HepG2 (cell line): ENCODE results near the gene NME4. TPM values are rescaled to one million over a fixed set of nuclear protein-coding genes. Genes with fewer than 3 reads are reported as not detected.

ENCODE experiments used
- CBFB ChIP-seq: sonication (generic); formaldehyde crosslinking; IDR thresholded peaks from 2 replicates; pipeline ENCODE4 v1.4.0; 2020; ENCODE audit warnings: missing genetic modification reagents
- DR1 ChIP-seq: sonication (generic); formaldehyde crosslinking; IDR thresholded peaks from 2 replicates; pipeline ENCODE4 v1.8.0; 2021; ENCODE audit warnings: mild to moderate bottlenecking, missing genetic modification reagents, inconsistent platforms
- ETV5 ChIP-seq: IDR thresholded peaks from 2 replicates; pipeline ENCODE4 v1.6.1; 2018; ENCODE audit warnings: missing biosample characterization, missing genetic modification reagents, inconsistent platforms, borderline replicate concordance
- HNRNPK ChIP-seq: fragments of 200-400 bp; formaldehyde crosslinking; IDR thresholded peaks from 2 replicates; pipeline ENCODE4 v1.6.1; 2018; ENCODE audit warnings: low read length, low read depth, moderate library complexity, mild to moderate bottlenecking; ENCODE audit not compliant: poor library complexity, severe bottlenecking
- HNRNPLL ChIP-seq: fragments of 200-400 bp; formaldehyde crosslinking; IDR thresholded peaks from 2 replicates; pipeline ENCODE4 v1.6.1; 2017; ENCODE audit warnings: mild to moderate bottlenecking, low read depth, low read length; ENCODE audit not compliant: poor library complexity, severe bottlenecking
- KLF13 ChIP-seq: sonication (generic); formaldehyde crosslinking; IDR thresholded peaks from 2 replicates; pipeline ENCODE4 v1.4.0; 2020; ENCODE audit warnings: mild to moderate bottlenecking, missing genetic modification reagents
- MED8 ChIP-seq: sonication (generic); formaldehyde crosslinking; IDR thresholded peaks from 2 replicates; pipeline ENCODE4 v1.8.1; 2023; ENCODE audit warnings: mild to moderate bottlenecking, missing genetic modification reagents; ENCODE audit not compliant: insufficient replicate concordance
- PLSCR1 ChIP-seq: sonication (generic); formaldehyde crosslinking; IDR thresholded peaks from 2 replicates; pipeline ENCODE4 v1.5.0; 2020; ENCODE audit warnings: missing genetic modification reagents, mild to moderate bottlenecking, borderline replicate concordance
- RBFOX2 ChIP-seq: fragments of 200-400 bp; formaldehyde crosslinking; IDR thresholded peaks from 2 replicates; pipeline ENCODE4 v1.6.1; 2017; ENCODE audit warnings: low read depth, mild to moderate bottlenecking, low read length
- TBX2 ChIP-seq: sonication (generic); formaldehyde crosslinking; IDR thresholded peaks from 2 replicates; pipeline ENCODE4 v1.5.0; 2020; ENCODE audit warnings: missing genetic modification reagents, mild to moderate bottlenecking, borderline replicate concordance
- YY1 ChIP-seq: IDR thresholded peaks from 2 replicates; pipeline ENCODE4 v1.6.1; 2011; ENCODE audit warnings: low read length, low read depth, moderate library complexity, mild to moderate bottlenecking; ENCODE audit not compliant: insufficient read depth, insufficient replicate concordance
- ZBTB7A ChIP-seq: sonication (generic); formaldehyde crosslinking; IDR thresholded peaks from 2 replicates; pipeline ENCODE4 v1.8.0; 2022; ENCODE audit warnings: mild to moderate bottlenecking, missing genetic modification reagents
- ZFP91 ChIP-seq: sonication (generic); formaldehyde crosslinking; IDR thresholded peaks from 2 replicates; pipeline ENCODE4 v1.9.0; 2022; ENCODE audit warnings: missing genetic modification reagents, mild to moderate bottlenecking, borderline replicate concordance
- ZMYM3 ChIP-seq: sonication (generic); formaldehyde crosslinking; IDR thresholded peaks from 2 replicates; pipeline ENCODE4 v1.5.1; 2020; ENCODE audit warnings: mild to moderate bottlenecking, missing genetic modification reagents
- ZNF205 ChIP-seq: IDR thresholded peaks from 2 replicates; pipeline ENCODE4 v1.6.1; 2018; ENCODE audit warnings: missing biosample characterization, missing genetic modification reagents
- ZNF430 ChIP-seq: sonication (generic); formaldehyde crosslinking; IDR thresholded peaks from 2 replicates; pipeline ENCODE4 v1.9.0; 2021; ENCODE audit warnings: mild to moderate bottlenecking, missing genetic modification reagents
- ZNF563 ChIP-seq: sonication (generic); formaldehyde crosslinking; IDR thresholded peaks from 2 replicates; pipeline ENCODE4 v1.8.0; 2022; ENCODE audit warnings: mild to moderate bottlenecking, moderate library complexity, missing genetic modification reagents
- ZNF639 ChIP-seq: conservative IDR thresholded peaks from 2 replicates; pipeline ENCODE4 v1.6.1; 2018; ENCODE audit warnings: missing genetic modification reagents
- ZNF749 ChIP-seq: sonication (generic); formaldehyde crosslinking; IDR thresholded peaks from 2 replicates; pipeline ENCODE4 v1.8.0; 2022; ENCODE audit warnings: mild to moderate bottlenecking, missing genetic modification reagents, moderate library complexity, borderline replicate concordance
- ZNF792 ChIP-seq: IDR thresholded peaks from 2 replicates; pipeline ENCODE4 v1.6.1; 2016
- polyA plus RNA-seq, 8 experiments: library from polyadenylated mRNA; depleted of rRNA in 3 of 8; stranded (reverse) in 7 of 8; unstranded in 1 of 8; fragments of >200 nt; fragmentation: Illumina TruSeq in 4 of 8; extraction: Trizol in 4 of 8; gene quantifications; 2 replicates each; pipeline versions ENCODE4 v1.2.1 to v1.2.3, GENCODE V29; 2011 to 2016; ENCODE audit warnings: low read depth in 4 of 8, missing spikeins in 1 of 8, mixed read lengths in 1 of 8; ENCODE audit not compliant: insufficient read depth in 1 of 8
- total RNA-seq, 5 experiments: library from RNA; depleted of rRNA; stranded (reverse); fragments of >200 nt; fragmentation: Illumina TruSeq; extraction: Trizol; gene quantifications; 2 replicates each; pipeline ENCODE4 v1.2.3, GENCODE V29; 2016; ENCODE audit warnings: low read depth in 1 of 5
- TF ChIP-seq, protein P1 (sequence below): sonication (generic); formaldehyde crosslinking; IDR thresholded peaks from 2 replicates; pipeline ENCODE4 v1.5.0; 2020; ENCODE audit warnings: missing genetic modification reagents
- TF ChIP-seq, protein P2 (sequence below): sonication (generic); formaldehyde crosslinking; IDR thresholded peaks from 2 replicates; pipeline ENCODE4 v1.5.0; 2020; ENCODE audit warnings: missing genetic modification reagents

NME4 gene
- total and polyA plus RNA-seq, 2 of the 13 experiments (the other 11 are each of a cell fraction or from before 2014, with no cell fraction given) = 121 to 263 TPM

DNA sequence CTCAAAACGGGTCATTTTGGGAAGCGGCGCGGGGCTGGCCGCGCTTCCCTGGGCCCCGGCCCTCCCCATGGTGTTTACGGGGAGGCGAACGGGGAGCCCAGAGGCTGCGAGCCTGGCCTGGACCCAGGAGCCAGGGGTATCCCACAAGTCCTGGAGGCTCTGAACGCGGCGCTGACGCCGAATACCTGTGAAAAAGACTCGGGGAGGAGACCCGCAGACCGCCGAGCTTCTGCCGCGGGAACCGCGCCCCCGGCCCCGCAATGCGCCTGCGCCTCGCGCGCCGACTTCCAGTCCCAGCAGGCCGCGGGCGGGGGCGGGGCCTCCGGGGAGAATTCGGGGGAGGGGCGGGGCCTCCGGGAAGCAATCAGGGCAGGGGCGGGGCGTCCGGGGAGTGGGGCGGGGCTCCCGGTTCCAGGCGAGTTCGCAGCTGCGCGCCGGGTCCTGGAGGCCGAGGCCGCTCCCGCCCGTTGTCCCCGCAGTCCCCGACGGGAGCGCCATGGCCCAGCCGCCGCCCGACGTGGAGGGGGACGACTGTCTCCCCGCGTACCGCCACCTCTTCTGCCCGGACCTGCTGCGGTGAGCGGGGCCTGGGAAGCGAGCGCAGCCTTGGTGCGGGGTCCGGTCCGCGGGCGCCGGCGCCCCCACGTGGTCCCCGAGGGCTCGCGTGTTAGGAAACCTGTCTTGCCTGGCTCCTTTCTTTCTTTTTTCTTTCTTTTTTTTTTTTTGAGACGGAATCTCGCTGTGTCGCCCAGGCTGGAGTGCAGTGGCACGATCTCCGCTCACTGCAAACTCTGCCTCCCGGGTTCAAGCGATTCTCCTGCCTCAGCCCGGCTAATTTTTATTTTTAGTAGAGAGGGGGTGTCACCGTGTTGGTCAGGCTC lies 4.7 kb downstream of the NME4 start, which contains the start of gene DECR2 (continued):
- TF ChIP-seq ZFP91 (CRISPR knock-in tag) = peak; percentile 31; the same call in 1 of the 2 replicates
- TF ChIP-seq PLSCR1 (CRISPR knock-in tag) = no peak
- 0 out of 2 replicates have a peak, but pooled peaks have one; percentile 44 for TF ChIP-seq DR1
- TF ChIP-seq KLF13 = no peak
- TF ChIP-seq, protein P1, sequence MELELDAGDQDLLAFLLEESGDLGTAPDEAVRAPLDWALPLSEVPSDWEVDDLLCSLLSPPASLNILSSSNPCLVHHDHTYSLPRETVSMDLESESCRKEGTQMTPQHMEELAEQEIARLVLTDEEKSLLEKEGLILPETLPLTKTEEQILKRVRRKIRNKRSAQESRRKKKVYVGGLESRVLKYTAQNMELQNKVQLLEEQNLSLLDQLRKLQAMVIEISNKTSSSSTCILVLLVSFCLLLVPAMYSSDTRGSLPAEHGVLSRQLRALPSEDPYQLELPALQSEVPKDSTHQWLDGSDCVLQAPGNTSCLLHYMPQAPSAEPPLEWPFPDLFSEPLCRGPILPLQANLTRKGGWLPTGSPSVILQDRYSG (CRISPR knock-in tag) = 0 out of 2 replicates have a peak, but pooled peaks have one; percentile 73
- TF ChIP-seq ZNF639 (CRISPR knock-in tag) = peak; percentile 55; the same call in 1 of the 2 replicates
- peak; percentile 57; the same call in 1 of the 2 replicates for TF ChIP-seq ZNF749 (CRISPR knock-in tag)
- peak; percentile 68 for TF ChIP-seq ZNF563
- peak; percentile 31; the same call in 1 of the 2 replicates for TF ChIP-seq ZNF205 (CRISPR knock-in tag)
- TF ChIP-seq HNRNPK = peak; percentile 88
- TF ChIP-seq ZBTB7A (CRISPR knock-in tag) = 0 out of 2 replicates have a peak, but pooled peaks have one; percentile 20
- peak; percentile 51 for TF ChIP-seq HNRNPLL
- TF ChIP-seq CBFB (CRISPR knock-in tag) = peak; percentile 82; the same call in 1 of the 2 replicates
- peak; percentile 83 for TF ChIP-seq TBX2
- TF ChIP-seq YY1 = peak; percentile 61
- TF ChIP-seq ZNF430 = 0 out of 2 replicates have a peak, but pooled peaks have one; percentile 55
- peak; percentile 67 for TF ChIP-seq MED8 (CRISPR knock-in tag)
- TF ChIP-seq, protein P2, sequence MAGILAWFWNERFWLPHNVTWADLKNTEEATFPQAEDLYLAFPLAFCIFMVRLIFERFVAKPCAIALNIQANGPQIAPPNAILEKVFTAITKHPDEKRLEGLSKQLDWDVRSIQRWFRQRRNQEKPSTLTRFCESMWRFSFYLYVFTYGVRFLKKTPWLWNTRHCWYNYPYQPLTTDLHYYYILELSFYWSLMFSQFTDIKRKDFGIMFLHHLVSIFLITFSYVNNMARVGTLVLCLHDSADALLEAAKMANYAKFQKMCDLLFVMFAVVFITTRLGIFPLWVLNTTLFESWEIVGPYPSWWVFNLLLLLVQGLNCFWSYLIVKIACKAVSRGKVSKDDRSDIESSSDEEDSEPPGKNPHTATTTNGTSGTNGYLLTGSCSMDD (CRISPR knock-in tag) = 0 out of 2 replicates have a peak, but pooled peaks have one; percentile 36
- TF ChIP-seq ZMYM3 (CRISPR knock-in tag) = no peak
- 0 out of 2 replicates have a peak, but pooled peaks have one; percentile 41 for TF ChIP-seq ZNF792 (CRISPR knock-in tag)
- TF ChIP-seq RBFOX2 = peak; percentile 98
- 0 out of 2 replicates have a peak, but pooled peaks have one; percentile 6 for TF ChIP-seq ETV5 (CRISPR knock-in tag)
